ENCODE data around the gene GSAP. TPM values are rescaled to one million over a fixed set of nuclear protein-coding genes. Genes with fewer than 3 reads are reported as not detected.

GSAP gene
- total and polyA plus RNA-seq, 2 of the 4 experiments (the other 2 are of a cell fraction), result 1.6 to 1.8 TPM

GRCh38 chr7:77276120-77276519 is 140.0 kb downstream of the GSAP start:
- Histone ChIP-seq H3K14ac (replicated peaks; ENCODE audit: low read depth, low read length) (peak overlapping the region; percentile 88), H3K9me3 (ENCODE audit: control insufficient read depth, insufficient read depth, low read length) (no peaks in the 10 kb centered on the region), H3K79me1 (ENCODE audit: low read depth in 1 of 2, low read length in 2 of 2) (no peaks in the 10 kb centered on the region), H2BK5ac (ENCODE audit: low read depth, low read length, poor library complexity, severe bottlenecking) (peak overlapping the region; percentile 92), H3K27ac (ENCODE audit: insufficient read depth, low read length) (peak overlapping the region; percentile 97), H2AFZ (replicated peaks; ENCODE audit: low read length, poor library complexity) (no peak overlapping the region), H4K20me1 (ENCODE audit: insufficient read depth, low read length) (no peaks in the 10 kb centered on the region), H3K18ac (ENCODE audit: low read depth, low read length) (peak overlapping the region; percentile 83), H4K8ac (ENCODE audit: low read depth in 2 of 2, low read length in 2 of 2) (peak overlapping the region; percentile 92 to 94), H2BK120ac (ENCODE audit: low read depth, low read length) (peak overlapping the region; percentile 93), H3K36me3 (ENCODE audit: control insufficient read depth, insufficient read depth, low read length) (no peaks in the 10 kb centered on the region), H2AK9ac (replicated peaks; ENCODE audit: low read depth, low read length, poor library complexity) (no peak overlapping the region), H3K4ac (ENCODE audit: low read depth, low read length) (peak overlapping the region; percentile 93), H2AK5ac (ENCODE audit: low read depth, low read length) (peak overlapping the region; percentile 99; the same call in 1 of the 2 replicates), H3K4me2 (ENCODE audit: low read depth, low read length) (no peak overlapping the region), H3K4me1 (ENCODE audit: control insufficient read depth, insufficient read depth, low read length) (peaks cover 10% of the 10 kb centered on the region), H3K23ac (ENCODE audit: low read depth, low read length) (peak overlapping the region; percentile 68; the same call in 1 of the 2 replicates), H3K27me3 (ENCODE audit: control insufficient read depth, insufficient read depth, low read length) (no peaks in the 10 kb centered on the region), H3K4me3 (ENCODE audit: insufficient read depth, low read depth, low read length) (no peak overlapping the region), H3K9me1 (ENCODE audit: insufficient read depth, low read length) (peaks cover 3% of the 10 kb centered on the region; the same call in 1 of the 2 replicates), H4K5ac (ENCODE audit: low read depth, low read length) (peak overlapping the region; percentile 66; the same call in 1 of the 2 replicates), H2BK20ac (ENCODE audit: low read depth, low read length) (peak overlapping the region; percentile 97), H2BK15ac (ENCODE audit: low read depth, low read length) (peak overlapping the region; percentile 99; the same call in 2 of the 3 replicates), H3K9ac (ENCODE audit: low read depth, low read length) (no peak overlapping the region), H4K91ac (ENCODE audit: insufficient read depth, low read depth, low read length) (peak overlapping the region; percentile 94; the same call in 1 of the 2 replicates), H3K56ac (ENCODE audit: extremely low read depth, insufficient read depth, low read length) (peak overlapping the region; percentile 86)
- no TSS peak for BruUV-seq (replicated peaks)
- DNase-seq (peak; percentile 65), ATAC-seq (ENCODE audit: low read depth) (peak; percentile 40)
- ChIA-PET CTCF (interaction anchor here (0.6 to 1.3 kb wide), 4 partner anchors 21 to 40 kb away, joined by 3 to 6 read pairs (median 3); no protein-coding TSS in a partner anchor), POLR2A (ENCODE audit: unreplicated experiment) (no interaction called here)
- dilution Hi-C loops (cut with HindIII; ENCODE audit: low sequenced_read_pairs, unreplicated experiment) (no loop called here), in situ Hi-C loops (cut with MboI; ENCODE audit: low sequenced_read_pairs) (no loop called here), intact Hi-C loops (cut with micrococcal nuclease) (no loop called here)
- TF ChIP-seq CHD1 (IDR thresholded peaks at IDR 0.05; ENCODE audit: low read depth, low read length) (no peak), CTCF (conservative IDR thresholded peaks at IDR 0.05; ENCODE audit: low read depth, low read length) (no peak), FOS (IDR thresholded peaks at IDR 0.05; ENCODE audit: low read depth, low read length) (no peak), BHLHE40 (IDR thresholded peaks at IDR 0.05; ENCODE audit: low read depth, low read length) (no peak), CEBPB (IDR thresholded peaks at IDR 0.05; ENCODE audit: low read depth, low read length) (peak; percentile 79)
- WGBS, 2 experiments (ENCODE audit: extremely low coverage in 2 of 2, insufficient read length in 1 of 2), result no CpG with 5 or more reads among the region's 4 CpGs

Measured in IMR-90 (cell line).